NCI-H2081 (cell line): ENCODE results near the gene SEL1L2.
A peak's percentile ranks its signal among the peaks of the same experiment; 100 is the strongest.

Experiments
- DNase-seq, 2 experiments: peaks; one replicate each; lab custom pipeline; 2025; lab: John Stamatoyannopoulos, UW

Gene SEL1L2

GRCh38 chr20:13865791-13866351, 124.5 kb downstream of the SEL1L2 start:
- peak; percentile 46 to 62 for DNase-seq

- no peak for DNase-seq
Observed at GRCh38 chr20:13865156-13865555, 125.3 kb downstream of the SEL1L2 start.

- DNase-seq = no peak
Observed at GRCh38 chr20:13863244-13863643, 127.2 kb downstream of the SEL1L2 start.

- no peak for DNase-seq
Observed at GRCh38 chr20:13862245-13862644, 128.2 kb downstream of the SEL1L2 start.

- no peak for DNase-seq
Observed at GRCh38 chr20:13858871-13859270, 131.5 kb downstream of the SEL1L2 start.

- DNase-seq = no peak
Observed at GRCh38 chr20:13858439-13858838, 132.0 kb downstream of the SEL1L2 start.

GRCh38 chr20:13857961-13858360, 132.5 kb downstream of the SEL1L2 start:
- DNase-seq = no peak

GRCh38 chr20:13857304-13857703, 133.1 kb downstream of the SEL1L2 start:
- peak; percentile 75 to 82 for DNase-seq

- DNase-seq = no peak
Observed at GRCh38 chr20:13856354-13856753, 134.1 kb downstream of the SEL1L2 start.

GRCh38 chr20:13855613-13856012, 134.8 kb downstream of the SEL1L2 start:
- DNase-seq = no peak

- DNase-seq = no peak
Observed at GRCh38 chr20:13852306-13852705, 138.1 kb downstream of the SEL1L2 start.

GRCh38 chr20:13851279-13851678, 139.1 kb downstream of the SEL1L2 start:
- no peak for DNase-seq

- no peak for DNase-seq
Observed at GRCh38 chr20:13844296-13844695, 146.1 kb downstream of the SEL1L2 start.

- DNase-seq = no peak
Observed at GRCh38 chr20:13841206-13841605, 149.2 kb downstream of the SEL1L2 start.

- DNase-seq = no peak
Observed at GRCh38 chr20:13840093-13840465, 150.3 kb downstream of the SEL1L2 start.

GRCh38 chr20:13839421-13840092, 150.9 kb downstream of the SEL1L2 start:
- no peak for DNase-seq

GRCh38 chr20:13838664-13839063, 151.8 kb downstream of the SEL1L2 start:
- DNase-seq = no peak

- DNase-seq = no peak
Observed at GRCh38 chr20:13831476-13831875, 158.9 kb downstream of the SEL1L2 start.

GRCh38 chr20:13825465-13825864, 164.9 kb downstream of the SEL1L2 start:
- DNase-seq = no peak

- DNase-seq = no peak
Observed at GRCh38 chr20:13824459-13824858, 166.0 kb downstream of the SEL1L2 start.

GRCh38 chr20:13822459-13822858, 168.0 kb downstream of the SEL1L2 start:
- no peak for DNase-seq

GRCh38 chr20:13821876-13822275, 168.5 kb downstream of the SEL1L2 start:
- DNase-seq = no peak

- peak; percentile 57 to 74 for DNase-seq
Observed at GRCh38 chr20:13819885-13820645, 170.3 kb downstream of the SEL1L2 start.
